Peyer's patch (tissue), 4 donors: ENCODE results near the gene SLC26A11. TPM values are rescaled to one million over a fixed set of nuclear protein-coding genes. Genes with fewer than 3 reads are reported as not detected.

Experiments used
- DNase-seq, 3 donors: peaks; one replicate each; pipeline ENCODE4 v3.0.0-alpha.2; 2017 to 2019
- H3K27ac ChIP-seq, 4 donors: fragments of 200-600 bp; sonication (generic); one replicate each; pipeline ENCODE4 v1.5.1; 2016 to 2019
- H3K27me3 ChIP-seq, 2 donors: fragments of 200-600 bp; sonication (generic); one replicate each; pipeline ENCODE4 v1.5.1; 2019
- H3K36me3 ChIP-seq, 3 donors: fragments of 200-600 bp; sonication (generic); one replicate each; pipeline ENCODE4 v1.5.1; 2016 to 2019
- H3K4me1 ChIP-seq, 4 donors: fragments of 200-600 bp; sonication (generic); one replicate each; pipeline ENCODE4 v1.5.1; 2016 to 2019
- H3K4me3 ChIP-seq, 4 donors: fragments of 200-600 bp; sonication (generic); 1 replicate in 3 of 4; 2 replicates in 1 of 4; pipeline ENCODE4 v1.5.1; 2016 to 2019; ENCODE audit warnings: mild to moderate bottlenecking in 1 of 4
- H3K9me3 ChIP-seq, 4 donors: fragments of 200-600 bp; sonication (generic); one replicate each; pipeline ENCODE4 v1.5.1; 2016 to 2019; ENCODE audit warnings: mild to moderate bottlenecking in 1 of 4
- CTCF ChIP-seq, 6 experiments: fragments of 450-650 bp in 4 of 6; fragments of 200-600 bp in 2 of 6; sonication (generic) in 1 of 6; IDR thresholded peaks; one replicate each; pipeline ENCODE4 v1.5.1; 2017 to 2019; ENCODE audit warnings: antibody characterized with exemption in 6 of 6, mild to moderate bottlenecking in 3 of 6, moderate library complexity in 1 of 6
- POLR2A ChIP-seq, 2 donors: fragments of 450-650 bp; IDR thresholded peaks; one replicate each; pipeline ENCODE4 v1.5.1; 2017; ENCODE audit warnings: antibody characterized with exemption in 2 of 2, mild to moderate bottlenecking in 2 of 2, moderate library complexity in 2 of 2
- total RNA-seq, 4 donors: library from RNA; depleted of rRNA; stranded (reverse); fragments of >200 nt; gene quantifications; one replicate each; pipeline ENCODE4 v1.1.0, GENCODE V29; 2016

Gene SLC26A11
- total RNA-seq, 4 donors from 2014 or later = 28.1 to 42.9 (median 33.1) TPM

GRCh38 chr17:80286638-80286960 is 66.4 kb downstream of the SLC26A11 start:
- no peak overlapping the region for H3K27ac ChIP-seq
- H3K9me3 ChIP-seq = no peaks in the 10 kb centered on the region
- H3K4me1 ChIP-seq = no peaks in the 10 kb centered on the region
- DNase-seq = no peak
- TF ChIP-seq CTCF (IDR thresholded peaks at IDR 0.05) = no peak
- no peak for TF ChIP-seq POLR2A (IDR thresholded peaks at IDR 0.05)
- H3K36me3 ChIP-seq = peaks cover 0 to 47% (median 0%) of the 10 kb centered on the region in 3 donors
- H3K27me3 ChIP-seq = no peaks in the 10 kb centered on the region
- H3K4me3 ChIP-seq = no peak overlapping the region

GRCh38 chr17:80287038-80287437 is 66.8 kb downstream of the SLC26A11 start:
- H3K4me3 ChIP-seq = no peak overlapping the region
- no peaks in the 10 kb centered on the region for H3K4me1 ChIP-seq
- TF ChIP-seq POLR2A (IDR thresholded peaks at IDR 0.05) = no peak
- TF ChIP-seq CTCF (IDR thresholded peaks at IDR 0.05) = no peak
- H3K9me3 ChIP-seq = no peaks in the 10 kb centered on the region
- no peak for DNase-seq
- H3K27ac ChIP-seq = no peak overlapping the region
- peaks cover 0 to 47% (median 0%) of the 10 kb centered on the region in 3 donors for H3K36me3 ChIP-seq
- H3K27me3 ChIP-seq = no peaks in the 10 kb centered on the region

GRCh38 chr17:80287806-80288567 is 67.8 kb downstream of the SLC26A11 start:
- Histone ChIP-seq H3K36me3 (peaks cover 0 to 54% (median 0%) of the 10 kb centered on the region in 3 donors), H3K9me3 (no peaks in the 10 kb centered on the region), H3K27ac (no peak overlapping the region), H3K27me3 (no peaks in the 10 kb centered on the region), H3K4me3 (no peak overlapping the region), H3K4me1 (no peaks in the 10 kb centered on the region)
- TF ChIP-seq CTCF (IDR thresholded peaks at IDR 0.05) = no peak
- TF ChIP-seq POLR2A (IDR thresholded peaks at IDR 0.05) = no peak
- no peak for DNase-seq

- Histone ChIP-seq H3K27me3 (no peaks in the 10 kb centered on the region), H3K27ac (no peak overlapping the region), H3K4me3 (no peak overlapping the region), H3K9me3 (no peaks in the 10 kb centered on the region), H3K36me3 (peaks cover 0 to 70% (median 0%) of the 10 kb centered on the region in 3 donors), H3K4me1 (no peaks in the 10 kb centered on the region)
- DNase-seq = no peak
- TF ChIP-seq CTCF (IDR thresholded peaks at IDR 0.05) = no peak
- no peak for TF ChIP-seq POLR2A (IDR thresholded peaks at IDR 0.05)
These were observed 69.4 kb downstream of the SLC26A11 start for GRCh38 chr17:80289616-80290015.

GRCh38 chr17:80290156-80290555 is 69.9 kb downstream of the SLC26A11 start:
- Histone ChIP-seq H3K27me3 (no peaks in the 10 kb centered on the region), H3K4me1 (no peaks in the 10 kb centered on the region), H3K4me3 (no peak overlapping the region), H3K9me3 (no peaks in the 10 kb centered on the region), H3K27ac (no peak overlapping the region), H3K36me3 (peaks cover 0 to 76% (median 0%) of the 10 kb centered on the region in 3 donors)
- TF ChIP-seq CTCF (IDR thresholded peaks at IDR 0.05) (no peak), POLR2A (IDR thresholded peaks at IDR 0.05) (no peak)
- no peak for DNase-seq
